Bronchial epithelial cell (primary cell): ENCODE results near the gene TYMS. TPM values are rescaled to one million over a fixed set of nuclear protein-coding genes. Genes with fewer than 3 reads are reported as not detected.

Source experiments
- DNase-seq: peaks from one replicate; pipeline ENCODE4 v3.0.0-alpha.2; 2010; ENCODE audit warnings: low read depth
- FAIRE-seq: peaks from 2 replicates; lab custom pipeline; 2011; peaks lifted over from hg19 to GRCh38; lab: Jason Lieb, UNC
- H3K27me3 ChIP-seq: 2 replicates; pipeline ENCODE4 v1.5.1; 2011; ENCODE audit warnings: low read length; ENCODE audit not compliant: control insufficient read depth, insufficient read depth
- H3K36me3 ChIP-seq: 2 replicates; pipeline ENCODE4 v1.5.1; 2011; ENCODE audit warnings: low read length; ENCODE audit not compliant: control insufficient read depth, insufficient read depth
- H3K4me3 ChIP-seq: 2 replicates; pipeline ENCODE4 v1.5.1; 2011; ENCODE audit warnings: mild to moderate bottlenecking, low read depth, low read length, control low read depth
- total RNA-seq: library from RNA; depleted of rRNA; stranded (reverse); fragments of >200 nt; gene quantifications from 2 replicates; pipeline ENCODE4 v1.2.1, GENCODE V29; 2014
- TF ChIP-seq, protein P1 (sequence below): IDR thresholded peaks from 2 replicates; pipeline ENCODE4 v1.5.1; 2011; ENCODE audit warnings: mild to moderate bottlenecking, moderate library complexity, low read length, control low read depth, inconsistent platforms; ENCODE audit not compliant: insufficient read depth, severe bottlenecking

Gene TYMS
- total RNA-seq, 1 donor from 2014 or later, result 5.5 TPM

DNA sequence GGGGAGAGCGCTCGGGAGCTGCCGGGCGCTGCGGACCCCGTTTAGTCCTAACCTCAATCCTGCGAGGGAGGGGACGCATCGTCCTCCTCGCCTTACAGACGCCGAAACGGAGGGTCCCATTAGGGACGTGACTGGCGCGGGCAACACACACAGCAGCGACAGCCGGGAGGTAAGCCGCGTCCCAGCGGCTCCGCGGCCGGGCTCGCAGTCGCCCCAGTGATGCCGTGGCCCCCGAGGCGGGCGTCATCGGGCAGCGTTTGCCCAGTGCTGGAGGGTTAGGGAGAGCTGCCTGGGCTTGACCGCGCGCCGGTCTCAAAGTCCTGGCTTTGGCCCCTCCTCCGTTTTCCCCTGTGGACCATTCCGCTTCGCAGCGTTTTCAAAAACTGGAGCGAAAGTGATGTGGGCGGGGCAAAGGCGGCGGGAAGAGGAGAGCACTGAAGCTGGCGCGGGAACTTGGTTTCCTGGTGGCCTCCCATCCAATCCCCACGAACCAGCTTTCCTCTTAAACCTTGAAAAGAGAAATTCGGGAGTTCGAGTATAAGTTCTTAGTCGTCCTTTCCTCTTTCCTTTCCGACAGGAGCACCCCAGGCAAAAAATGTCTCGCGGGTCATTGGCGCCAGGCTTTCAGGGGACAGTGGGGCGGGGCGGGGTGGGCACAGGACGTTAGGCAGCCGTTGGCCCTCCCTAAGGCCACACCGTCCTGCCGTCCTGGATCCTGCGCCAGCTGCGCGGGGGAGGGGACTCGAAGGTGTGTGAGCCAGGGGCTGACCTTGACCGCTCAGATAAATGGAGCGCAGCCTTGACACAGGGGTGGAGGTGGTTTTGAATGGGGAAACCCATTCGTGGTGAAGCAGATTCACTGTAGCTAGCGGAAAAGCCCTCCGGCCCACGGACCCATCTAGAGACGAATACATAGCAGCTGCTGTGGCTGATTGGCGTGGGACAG lies 821 bp downstream of the TYMS start:
- no peaks in the 10 kb centered on the region for H3K27me3 ChIP-seq
- peak; percentile 87 for DNase-seq
- no peak for FAIRE-seq
- TF ChIP-seq, protein P1, sequence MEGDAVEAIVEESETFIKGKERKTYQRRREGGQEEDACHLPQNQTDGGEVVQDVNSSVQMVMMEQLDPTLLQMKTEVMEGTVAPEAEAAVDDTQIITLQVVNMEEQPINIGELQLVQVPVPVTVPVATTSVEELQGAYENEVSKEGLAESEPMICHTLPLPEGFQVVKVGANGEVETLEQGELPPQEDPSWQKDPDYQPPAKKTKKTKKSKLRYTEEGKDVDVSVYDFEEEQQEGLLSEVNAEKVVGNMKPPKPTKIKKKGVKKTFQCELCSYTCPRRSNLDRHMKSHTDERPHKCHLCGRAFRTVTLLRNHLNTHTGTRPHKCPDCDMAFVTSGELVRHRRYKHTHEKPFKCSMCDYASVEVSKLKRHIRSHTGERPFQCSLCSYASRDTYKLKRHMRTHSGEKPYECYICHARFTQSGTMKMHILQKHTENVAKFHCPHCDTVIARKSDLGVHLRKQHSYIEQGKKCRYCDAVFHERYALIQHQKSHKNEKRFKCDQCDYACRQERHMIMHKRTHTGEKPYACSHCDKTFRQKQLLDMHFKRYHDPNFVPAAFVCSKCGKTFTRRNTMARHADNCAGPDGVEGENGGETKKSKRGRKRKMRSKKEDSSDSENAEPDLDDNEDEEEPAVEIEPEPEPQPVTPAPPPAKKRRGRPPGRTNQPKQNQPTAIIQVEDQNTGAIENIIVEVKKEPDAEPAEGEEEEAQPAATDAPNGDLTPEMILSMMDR, result no peak
- H3K4me3 ChIP-seq, result peak overlapping the region; percentile 91
- H3K36me3 ChIP-seq, result peaks cover 3% of the 10 kb centered on the region

DNA sequence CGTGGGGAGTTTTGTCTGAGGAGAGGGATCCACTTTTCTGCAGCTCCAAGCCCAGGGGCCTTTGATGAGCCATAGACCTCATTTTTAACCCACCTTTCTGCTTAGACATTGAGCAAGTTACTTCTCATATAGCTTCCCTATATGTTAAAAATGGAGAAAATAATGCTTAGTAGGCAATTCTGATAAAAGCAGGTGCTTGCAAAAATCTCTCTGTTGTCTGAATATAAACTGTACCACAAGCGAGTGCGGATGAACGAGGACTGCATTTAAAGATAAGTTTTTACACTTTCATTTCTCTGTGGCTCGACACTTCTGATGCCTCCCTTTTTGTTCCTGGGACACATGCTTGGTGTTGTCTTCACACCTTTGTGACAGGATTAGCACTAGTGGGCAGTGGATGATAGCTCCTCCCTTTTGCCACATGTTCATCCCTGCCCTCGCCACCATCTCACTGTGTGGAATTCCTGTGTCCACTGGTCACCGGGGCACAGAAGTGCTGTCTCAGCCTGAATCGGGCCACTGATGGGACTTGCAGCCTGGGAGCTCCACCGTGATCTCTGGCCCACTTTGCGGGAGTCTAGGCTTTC lies 1.6 kb downstream of the TYMS start:
- Histone ChIP-seq H3K4me3 (peak overlapping the region; percentile 91), H3K36me3 (peaks cover 3% of the 10 kb centered on the region), H3K27me3 (no peaks in the 10 kb centered on the region)
- no peak for DNase-seq
- no peak for FAIRE-seq
- TF ChIP-seq, protein P1, result no peak

- H3K4me3 ChIP-seq, result no peak overlapping the region
- DNase-seq (no peak), FAIRE-seq (no peak)
- H3K27me3 ChIP-seq, result no peaks in the 10 kb centered on the region
- H3K36me3 ChIP-seq, result peaks cover 3% of the 10 kb centered on the region
- TF ChIP-seq, protein P1, result no peak
These were observed 2.1 kb downstream of the TYMS start for GRCh38 chr18:659597-659996.

DNA sequence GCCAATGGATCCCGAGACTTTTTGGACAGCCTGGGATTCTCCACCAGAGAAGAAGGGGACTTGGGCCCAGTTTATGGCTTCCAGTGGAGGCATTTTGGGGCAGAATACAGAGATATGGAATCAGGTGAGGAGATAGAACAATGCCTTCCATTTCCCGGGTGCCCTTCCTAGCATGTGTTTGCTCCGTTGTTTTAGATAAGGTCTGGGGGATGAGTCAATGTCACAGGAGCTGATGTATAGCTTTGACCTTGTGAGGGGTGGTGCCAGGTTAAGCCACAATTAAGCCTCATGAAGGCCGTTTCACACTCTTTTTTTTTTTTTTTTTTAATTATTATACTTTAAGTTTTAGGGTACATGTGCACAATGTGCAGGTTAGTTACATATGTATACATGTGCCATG lies 4.7 kb downstream of the TYMS start:
- TF ChIP-seq, protein P1, result no peak
- DNase-seq (no peak), FAIRE-seq (no peak)
- peaks cover 5% of the 10 kb centered on the region for H3K36me3 ChIP-seq
- no peaks in the 10 kb centered on the region for H3K27me3 ChIP-seq
- no peak overlapping the region for H3K4me3 ChIP-seq

GRCh38 chr18:666177-666576 lies 8.7 kb downstream of the TYMS start:
- TF ChIP-seq, protein P1, result peak; percentile 32

More at GRCh38 chr18:666177-666576, 8.7 kb downstream of the TYMS start:
- Histone ChIP-seq H3K27me3 (no peaks in the 10 kb centered on the region), H3K4me3 (no peak overlapping the region), H3K36me3 (peaks cover 9% of the 10 kb centered on the region)
- FAIRE-seq (no peak), DNase-seq (no peak)
